Measurements from ENCODE around the gene NEUROD2. TPM values are rescaled to one million over a fixed set of nuclear protein-coding genes. Genes with fewer than 3 reads are reported as not detected.

Gene NEUROD2
- total and polyA plus RNA-seq, 2 of the 8 experiments (the other 6 are each of a cell fraction or from before 2014, with no cell fraction given) = not detected

GRCh38 chr17:39651923-39652586 is 44.3 kb upstream of the NEUROD2 start:
- H3K4me3 ChIP-seq (ENCODE audit: extremely low read depth in 1 of 4, insufficient read depth in 2 of 4, low read depth in 3 of 4, low read length in 4 of 4) = no peak overlapping the region
- H3K56ac ChIP-seq (replicated peaks; ENCODE audit: insufficient read length, low read depth, low read length) = no peak overlapping the region
- peak overlapping the region; percentile 68; the same call in 1 of the 2 replicates for H2BK5ac ChIP-seq (ENCODE audit: low read depth, low read length)
- no peak for DNase-seq (ENCODE audit: low read depth in 1 of 2, low spot score in 2 of 2)
- H3K27ac ChIP-seq (ENCODE audit: low read depth, low read length) = peak overlapping the region; percentile 59; the same call in 1 of the 2 replicates
- H3K23me2 ChIP-seq (ENCODE audit: low read depth, low read length) = no peaks in the 10 kb centered on the region; the same call in 1 of the 2 replicates
- H4K91ac ChIP-seq (replicated peaks; ENCODE audit: insufficient read length, low read length) = peak overlapping the region; percentile 71
- no peak overlapping the region for H4K5ac ChIP-seq (ENCODE audit: insufficient read length, low read depth, low read length)
- no peak overlapping the region; the same call in 1 of the 2 replicates for H2BK15ac ChIP-seq (ENCODE audit: low read length)
- peaks cover 5 to 23% (median 19%) of the 10 kb centered on the region in 4 experiments for H3K4me1 ChIP-seq (replicated peaks in 1 of 4; ENCODE audit: control insufficient read depth in 3 of 4, insufficient read depth in 4 of 4, low read length in 3 of 4)
- H3K14ac ChIP-seq (ENCODE audit: insufficient read length) = no peak overlapping the region
- H3K9ac ChIP-seq (replicated peaks in 1 of 4; ENCODE audit: extremely low read depth in 1 of 4, low read depth in 3 of 4, low read length in 3 of 4) = no peak overlapping the region
- H3K79me1 ChIP-seq (ENCODE audit: low read depth, low read length) = peaks cover 2% of the 10 kb centered on the region; the same call in 1 of the 2 replicates
- H2BK20ac ChIP-seq (ENCODE audit: low read length) = 0 out of 2 replicates have a peak overlapping the region, but pooled peaks have one; percentile 73
- H3K23ac ChIP-seq (ENCODE audit: insufficient read length) = no peak overlapping the region
- no peaks in the 10 kb centered on the region for H3K36me3 ChIP-seq (ENCODE audit: control insufficient read depth in 2 of 4, insufficient read depth in 4 of 4, low read length in 3 of 4)
- peak overlapping the region; percentile 16 for H2BK120ac ChIP-seq (replicated peaks; ENCODE audit: low read depth, low read length)
- CTCF ChIA-PET (ENCODE audit: partially characterized antibody) = interaction anchor here (1.0 to 49.2 kb wide), 5 partner anchors 11 to 104 kb away, joined by 4 to 1885 read pairs (median 133); partner anchors contain the start of genes ERBB2, MIEN1, PGAP3 and PNMT
- H3K79me2 ChIP-seq (ENCODE audit: control insufficient read depth in 1 of 2, insufficient read depth in 2 of 2, low read length in 2 of 2) = peaks cover 0 to 9% of the 10 kb centered on the region in 2 experiments; a peak in 1 of 4 replicates
- no peak overlapping the region for H3K4ac ChIP-seq (replicated peaks; ENCODE audit: insufficient read length, low read depth, low read length)
- WGBS, 2 experiments (ENCODE audit: extremely low coverage in 1 of 2, insufficient coverage in 1 of 2, insufficient read length in 1 of 2, insufficient replicate concordance in 2 of 2, low coverage in 1 of 2, low lambda C conversion rate in 2 of 2, missing lambda C conversion rate in 1 of 2) = 74% methylated on average over 8 of the region's 8 CpGs; no CpG with 5 or more reads in 1 of the 2 experiments
- no peak overlapping the region; the same call in 1 of the 2 replicates for H4K8ac ChIP-seq (ENCODE audit: extremely low read depth, insufficient read depth, low read length)
- H2BK12ac ChIP-seq (ENCODE audit: low read depth, low read length) = peak overlapping the region; percentile 64; the same call in 1 of the 2 replicates
- H3K4me2 ChIP-seq (ENCODE audit: insufficient read depth in 1 of 2, low read depth in 2 of 2, low read length in 2 of 2) = peak overlapping the region; percentile 14 to 45; a peak in 1 of 4 replicates
- H4K20me1 ChIP-seq (replicated peaks in 1 of 2; ENCODE audit: control insufficient read depth in 1 of 2, insufficient read depth in 2 of 2, low read length in 2 of 2) = peaks cover 1 to 2% of the 10 kb centered on the region in 2 experiments
- peak overlapping the region; percentile 36 for H3K18ac ChIP-seq (ENCODE audit: extremely low read depth, low read length)
- H2AFZ ChIP-seq (ENCODE audit: low read length) = no peak overlapping the region
- POLR2A ChIA-PET (ENCODE audit: partially characterized antibody) = interaction anchor here (1.0 to 5.2 kb wide), 9 partner anchors 12 to 48 kb away, joined by 3 to 28 read pairs (median 5); partner anchors contain the start of genes ERBB2 and TCAP
- no peaks in the 10 kb centered on the region for H3K27me3 ChIP-seq (replicated peaks in 1 of 4; ENCODE audit: control insufficient read depth in 3 of 4, extremely low read depth in 1 of 4, insufficient read depth in 3 of 4, low read length in 3 of 4)
- H2AK5ac ChIP-seq (ENCODE audit: low read depth, low read length) = peak overlapping the region; percentile 47; the same call in 1 of the 2 replicates
- FAIRE-seq = no peak
- no peaks in the 10 kb centered on the region for H3K9me3 ChIP-seq (ENCODE audit: insufficient read depth in 2 of 2, low read depth in 1 of 2, low read length in 1 of 2)
- TF ChIP-seq CEBPB (IDR thresholded peaks at IDR 0.05; ENCODE audit: low read depth, low read length) (no peak), BCL11A (IDR thresholded peaks at IDR 0.05; ENCODE audit: low read depth in 2 of 2, low read length in 2 of 2) (no peak), PHF8 (conservative IDR thresholded peaks at IDR 0.05; ENCODE audit: low read depth, low read length) (no peak), USF2 (IDR thresholded peaks at IDR 0.05; ENCODE audit: low read length) (no peak), NRF1 (IDR thresholded peaks at IDR 0.05; ENCODE audit: low read depth, low read length) (no peak), ASH2L (IDR thresholded peaks at IDR 0.05; ENCODE audit: low read length) (no peak), POLR2A (IDR thresholded peaks at IDR 0.05; ENCODE audit: control extremely low read depth in 1 of 2, low read depth in 2 of 2, low read length in 2 of 2) (no peak)
- TF ChIP-seq, protein P1, sequence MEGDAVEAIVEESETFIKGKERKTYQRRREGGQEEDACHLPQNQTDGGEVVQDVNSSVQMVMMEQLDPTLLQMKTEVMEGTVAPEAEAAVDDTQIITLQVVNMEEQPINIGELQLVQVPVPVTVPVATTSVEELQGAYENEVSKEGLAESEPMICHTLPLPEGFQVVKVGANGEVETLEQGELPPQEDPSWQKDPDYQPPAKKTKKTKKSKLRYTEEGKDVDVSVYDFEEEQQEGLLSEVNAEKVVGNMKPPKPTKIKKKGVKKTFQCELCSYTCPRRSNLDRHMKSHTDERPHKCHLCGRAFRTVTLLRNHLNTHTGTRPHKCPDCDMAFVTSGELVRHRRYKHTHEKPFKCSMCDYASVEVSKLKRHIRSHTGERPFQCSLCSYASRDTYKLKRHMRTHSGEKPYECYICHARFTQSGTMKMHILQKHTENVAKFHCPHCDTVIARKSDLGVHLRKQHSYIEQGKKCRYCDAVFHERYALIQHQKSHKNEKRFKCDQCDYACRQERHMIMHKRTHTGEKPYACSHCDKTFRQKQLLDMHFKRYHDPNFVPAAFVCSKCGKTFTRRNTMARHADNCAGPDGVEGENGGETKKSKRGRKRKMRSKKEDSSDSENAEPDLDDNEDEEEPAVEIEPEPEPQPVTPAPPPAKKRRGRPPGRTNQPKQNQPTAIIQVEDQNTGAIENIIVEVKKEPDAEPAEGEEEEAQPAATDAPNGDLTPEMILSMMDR (IDR thresholded peaks at IDR 0.05; ENCODE audit: control extremely low read depth in 1 of 3, insufficient read depth in 1 of 3, low read depth in 1 of 3, low read length in 3 of 3) = no peak
